PC-9 (cell line): ENCODE measurements around the gene MAPK8IP3. TPM values are rescaled to one million over a fixed set of nuclear protein-coding genes. Genes with fewer than 3 reads are reported as not detected.

Experiments used
- BruUV-seq: library from RNA; stranded (reverse); fragments of 400-500 nt; replicated peaks from 2 replicates; lab custom pipeline; 2021; lab: Mats Ljungman, UMichigan
- CTCF ChIA-PET: fragments of 300-600 bp; sonication (Branson Sonifier 250); formaldehyde crosslinking; loops from one replicate; lab custom pipeline; 2022; ENCODE audit warnings: antibody characterized with exemption; lab: Charles Lee
- POLR2A ChIA-PET: fragments of 300-600 bp; sonication (Branson Sonifier 250); formaldehyde crosslinking; loops from one replicate; lab custom pipeline; 2022; ENCODE audit warnings: antibody characterized with exemption; ENCODE audit not compliant: unreplicated experiment; lab: Charles Lee
- DNase-seq, 2 experiments: peaks; one replicate each; pipeline versions ENCODE4 v3.0.0 to v3.0.0-alpha.2; 2015 to 2022; ENCODE audit warnings: mixed read lengths in 1 of 2
- H2AFZ ChIP-seq: fragments of 200-600 bp; sonication (generic); 2 replicates; pipeline ENCODE4 v1.8.1; 2017; ENCODE audit warnings: antibody characterized with exemption
- H3F3A ChIP-seq: fragments of 200-600 bp; sonication (generic); 2 replicates; pipeline ENCODE4 v1.8.1; 2017; ENCODE audit warnings: antibody characterized with exemption, mild to moderate bottlenecking, low read depth; ENCODE audit not compliant: insufficient read depth
- H3K27ac ChIP-seq: fragments of 200-600 bp; sonication (generic); 2 replicates; pipeline ENCODE4 v1.6.1; 2016; ENCODE audit warnings: mixed run types
- H3K27me3 ChIP-seq: fragments of 200-600 bp; sonication (generic); 2 replicates; pipeline ENCODE4 v1.6.1; 2016; ENCODE audit warnings: low read depth, mixed run types; ENCODE audit not compliant: insufficient read depth
- H3K36me3 ChIP-seq: fragments of 200-600 bp; sonication (generic); 2 replicates; pipeline ENCODE4 v1.6.1; 2016; ENCODE audit warnings: low read depth, mixed run types
- H3K4me1 ChIP-seq: fragments of 200-600 bp; sonication (generic); replicated peaks from 2 replicates; pipeline ENCODE4 v1.6.1; 2016; ENCODE audit warnings: mixed run types; ENCODE audit not compliant: insufficient read depth
- H3K4me2 ChIP-seq: fragments of 200-600 bp; sonication (generic); 2 replicates; pipeline ENCODE4 v1.6.1; 2017; ENCODE audit warnings: mixed run types
- H3K4me3 ChIP-seq: fragments of 200-600 bp; sonication (generic); 2 replicates; pipeline ENCODE4 v1.6.1; 2016; ENCODE audit warnings: mixed run types
- H3K79me2 ChIP-seq: fragments of 200-600 bp; sonication (generic); 2 replicates; pipeline ENCODE4 v1.6.1; 2017; ENCODE audit warnings: low read depth, mixed run types
- H3K9me2 ChIP-seq: fragments of 200-600 bp; sonication (generic); 2 replicates; pipeline ENCODE4 v1.8.1; 2017; ENCODE audit warnings: mild to moderate bottlenecking; ENCODE audit not compliant: insufficient read depth
- H3K9me3 ChIP-seq: fragments of 200-600 bp; sonication (generic); 2 replicates; pipeline ENCODE4 v1.8.1; 2016; ENCODE audit warnings: low read depth; ENCODE audit not compliant: insufficient read depth
- H4K20me1 ChIP-seq: fragments of 200-600 bp; sonication (generic); 2 replicates; pipeline ENCODE4 v1.8.1; 2017; ENCODE audit not compliant: insufficient read depth
- EZH2 ChIP-seq: fragments of 200-600 bp; sonication (generic); IDR thresholded peaks from 2 replicates; pipeline ENCODE4 v1.8.0; 2017; ENCODE audit warnings: antibody characterized with exemption, low read depth
- intact Hi-C: fragments of 100-400 bp; cut with micrococcal nuclease; formaldehyde crosslinking; loops from one replicate; pipeline ENCODE4 v1.10.0; 2022; ENCODE audit not compliant: unreplicated experiment
- total RNA-seq: library from RNA; stranded (reverse); gene quantifications from 2 replicates; pipeline ENCODE4 v1.2.3, GENCODE V29; 2021
- TF ChIP-seq, protein P1 (sequence below): fragments of 200-600 bp; sonication (generic); conservative IDR thresholded peaks from 2 replicates; pipeline ENCODE4 v1.6.1; 2017; ENCODE audit warnings: mixed run types, antibody characterized with exemption, mild to moderate bottlenecking, moderate library complexity

The MAPK8IP3 gene
- total RNA-seq, 1 experiment from 2014 or later, result 125 TPM

DNA sequence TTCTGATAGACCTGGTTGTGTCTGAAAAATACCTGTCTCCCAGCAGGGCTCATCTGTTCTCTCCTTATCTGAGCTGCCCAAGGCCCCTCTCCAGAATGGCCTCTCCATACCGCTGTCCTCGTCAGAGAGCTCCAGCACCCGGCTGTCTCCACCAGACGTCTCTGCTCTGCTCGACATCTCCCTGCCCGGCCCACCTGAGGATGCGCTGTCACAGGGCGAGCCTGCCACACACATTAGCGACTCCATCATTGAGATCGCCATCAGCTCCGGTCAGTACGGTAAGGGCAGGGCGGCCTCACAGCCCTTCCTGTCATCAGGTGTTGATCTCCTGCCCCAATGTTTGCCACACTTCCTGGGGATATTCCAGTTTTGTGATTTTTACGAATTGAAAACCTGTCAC lies 38.1 kb upstream of the MAPK8IP3 start:
- no peak overlapping the region for H3K4me3 ChIP-seq
- peaks cover 17% of the 10 kb centered on the region; the same call in 1 of the 2 replicates for H3K36me3 ChIP-seq
- H3K9me2 ChIP-seq, result no peaks in the 10 kb centered on the region
- POLR2A ChIA-PET, result no interaction called here
- no peak overlapping the region for H3K27ac ChIP-seq
- H3F3A ChIP-seq, result no peaks in the 10 kb centered on the region
- no peaks in the 10 kb centered on the region for H3K27me3 ChIP-seq
- no peak for TF ChIP-seq EZH2
- TF ChIP-seq, protein P1, sequence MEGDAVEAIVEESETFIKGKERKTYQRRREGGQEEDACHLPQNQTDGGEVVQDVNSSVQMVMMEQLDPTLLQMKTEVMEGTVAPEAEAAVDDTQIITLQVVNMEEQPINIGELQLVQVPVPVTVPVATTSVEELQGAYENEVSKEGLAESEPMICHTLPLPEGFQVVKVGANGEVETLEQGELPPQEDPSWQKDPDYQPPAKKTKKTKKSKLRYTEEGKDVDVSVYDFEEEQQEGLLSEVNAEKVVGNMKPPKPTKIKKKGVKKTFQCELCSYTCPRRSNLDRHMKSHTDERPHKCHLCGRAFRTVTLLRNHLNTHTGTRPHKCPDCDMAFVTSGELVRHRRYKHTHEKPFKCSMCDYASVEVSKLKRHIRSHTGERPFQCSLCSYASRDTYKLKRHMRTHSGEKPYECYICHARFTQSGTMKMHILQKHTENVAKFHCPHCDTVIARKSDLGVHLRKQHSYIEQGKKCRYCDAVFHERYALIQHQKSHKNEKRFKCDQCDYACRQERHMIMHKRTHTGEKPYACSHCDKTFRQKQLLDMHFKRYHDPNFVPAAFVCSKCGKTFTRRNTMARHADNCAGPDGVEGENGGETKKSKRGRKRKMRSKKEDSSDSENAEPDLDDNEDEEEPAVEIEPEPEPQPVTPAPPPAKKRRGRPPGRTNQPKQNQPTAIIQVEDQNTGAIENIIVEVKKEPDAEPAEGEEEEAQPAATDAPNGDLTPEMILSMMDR, result no peak
- H3K9me3 ChIP-seq, result no peaks in the 10 kb centered on the region
- no peak for DNase-seq
- no peak overlapping the region for H2AFZ ChIP-seq
- intact Hi-C loops, result no loop called here
- no peaks in the 10 kb centered on the region for H3K79me2 ChIP-seq
- CTCF ChIA-PET, result no interaction called here
- BruUV-seq, result no TSS peak
- no peaks in the 10 kb centered on the region for H3K4me1 ChIP-seq
- no peaks in the 10 kb centered on the region for H4K20me1 ChIP-seq
- no peak overlapping the region for H3K4me2 ChIP-seq

DNA sequence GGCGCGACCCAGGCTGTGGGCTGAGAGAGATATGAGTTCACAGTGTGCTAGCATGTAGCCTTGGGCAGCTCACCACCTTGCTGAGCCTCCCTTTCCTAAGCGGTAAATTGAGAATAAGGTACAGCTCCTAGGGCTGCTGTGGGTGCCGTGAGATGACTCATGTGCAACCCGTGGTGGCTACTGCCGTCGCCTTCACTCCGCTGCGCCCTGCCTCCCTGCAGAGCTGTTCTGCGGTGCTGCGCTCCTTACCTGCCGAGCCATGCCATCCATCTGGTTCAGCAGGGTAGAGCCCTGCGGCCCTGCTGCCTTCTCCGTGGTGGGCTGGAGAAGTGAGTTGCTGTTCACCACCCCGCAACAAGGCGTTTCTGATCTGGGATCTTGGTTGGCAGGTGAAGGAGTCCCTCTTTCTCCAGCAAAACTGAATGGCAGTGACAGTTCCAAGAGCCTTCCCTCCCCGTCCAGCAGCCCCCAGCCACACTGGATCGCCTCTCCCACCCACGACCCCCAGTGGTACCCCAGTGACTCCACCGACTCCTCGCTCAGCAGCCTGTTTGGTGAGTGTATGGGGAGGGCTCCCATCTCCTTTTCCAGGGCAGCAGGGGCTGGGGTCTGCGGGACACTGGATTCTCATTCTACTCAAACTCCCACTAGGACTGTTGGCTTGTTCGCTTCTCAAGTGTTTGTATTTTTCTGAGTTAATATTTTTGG lies 37.2 kb upstream of the MAPK8IP3 start:
- POLR2A ChIA-PET, result no interaction called here
- Histone ChIP-seq H3K27ac (no peak overlapping the region), H3K36me3 (0 out of 2 replicates have a peak, but pooled peaks cover 8% of the 10 kb centered on the region), H3K4me3 (no peak overlapping the region), H4K20me1 (no peaks in the 10 kb centered on the region), H3K4me1 (no peaks in the 10 kb centered on the region), H3F3A (no peaks in the 10 kb centered on the region), H3K27me3 (no peaks in the 10 kb centered on the region), H3K9me3 (no peaks in the 10 kb centered on the region), H3K9me2 (no peaks in the 10 kb centered on the region), H3K79me2 (no peaks in the 10 kb centered on the region), H2AFZ (no peak overlapping the region), H3K4me2 (no peak overlapping the region)
- CTCF ChIA-PET, result no interaction called here
- intact Hi-C loops, result no loop called here
- no peak for DNase-seq
- no peak for TF ChIP-seq EZH2
- TF ChIP-seq, protein P1, result no peak
- BruUV-seq, result no TSS peak

DNA sequence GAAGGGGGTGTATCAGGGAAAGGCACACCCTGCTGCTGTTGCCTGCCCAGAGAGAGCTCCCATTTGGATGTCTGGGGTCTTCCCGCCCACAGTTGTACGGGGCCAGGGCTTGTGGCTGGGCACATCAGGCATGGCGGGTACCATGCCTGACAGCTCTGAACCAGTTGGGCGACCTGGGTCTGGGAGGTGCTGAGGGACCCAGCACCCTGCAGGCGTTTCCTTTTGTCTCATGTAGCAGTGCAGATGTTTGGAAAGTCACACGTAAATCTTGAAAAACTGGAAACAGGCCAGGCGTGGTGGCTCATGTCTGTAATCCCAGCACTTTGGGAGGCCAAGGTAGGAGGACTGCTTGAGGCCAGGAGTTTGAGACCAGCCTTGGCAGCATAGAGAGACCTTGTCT lies 36.3 kb upstream of the MAPK8IP3 start:
- TF ChIP-seq, protein P1, result no peak
- no peak for TF ChIP-seq EZH2
- 0 out of 2 replicates have a peak, but pooled peaks cover 5% of the 10 kb centered on the region for H3K36me3 ChIP-seq
- no peaks in the 10 kb centered on the region for H3K79me2 ChIP-seq
- no peaks in the 10 kb centered on the region for H3K9me2 ChIP-seq
- DNase-seq, result no peak
- ChIA-PET POLR2A (no interaction called here), CTCF (interaction anchor here (0.6 kb wide), 1 partner anchor 301 kb away, joined by 12 read pairs; no protein-coding TSS in a partner anchor)
- H2AFZ ChIP-seq, result no peak overlapping the region
- no peak overlapping the region for H3K27ac ChIP-seq
- BruUV-seq, result no TSS peak
- H3K4me2 ChIP-seq, result no peak overlapping the region
- H4K20me1 ChIP-seq, result no peaks in the 10 kb centered on the region
- H3K27me3 ChIP-seq, result no peaks in the 10 kb centered on the region
- H3F3A ChIP-seq, result no peaks in the 10 kb centered on the region
- H3K4me1 ChIP-seq, result 0 out of 2 replicates have a peak, but pooled peaks cover 1% of the 10 kb centered on the region
- intact Hi-C loops, result no loop called here
- H3K4me3 ChIP-seq, result no peak overlapping the region
- H3K9me3 ChIP-seq, result no peaks in the 10 kb centered on the region
